Fibroblast of skin of left quadriceps (primary cell): Measurements from ENCODE around the gene GFM2.
"Not testable (repeated sequence)": the region's sequence is repeated elsewhere in the genome, so short reads cannot be mapped to it uniquely, and the experiment has no call there.

Experiments
- DNase-seq, 2 experiments: peaks; one replicate each; pipeline ENCODE4 v3.0.0-alpha.2; 2013; ENCODE audit warnings: low read depth in 2 of 2

The GFM2 gene

GRCh38 chr5:74766849-74767578 lies at the start of gene GFM2, which contains the start of gene NSA2:
Gene GFM2, minus strand, starts transcription at chr5:74767117. Its CDS starts 3,375 bp downstream, at chr5:74763742.
Gene NSA2, plus strand, starts transcription at chr5:74767249. Its CDS starts 112 bp downstream, at chr5:74767361.
- DNase-seq = peak; percentile 85 to 87

GRCh38 chr5:74810915-74811314 lies 44.0 kb upstream of the GFM2 start:
- no peak for DNase-seq

GRCh38 chr5:74801941-74802340 lies 35.0 kb upstream of the GFM2 start:
- DNase-seq = peak in 1 of 2 experiments; percentile 6

- DNase-seq = no peak
Observed at GRCh38 chr5:74801197-74801596, 34.3 kb upstream of the GFM2 start.

- no peak for DNase-seq
Observed at GRCh38 chr5:74798977-74799911, 32.3 kb upstream of the GFM2 start.

GRCh38 chr5:74791669-74792068 lies 24.8 kb upstream of the GFM2 start:
- DNase-seq = not testable (repeated sequence)

- DNase-seq = no peak
Observed at GRCh38 chr5:74787424-74787823, 20.5 kb upstream of the GFM2 start.

GRCh38 chr5:74786851-74787250 lies 19.9 kb upstream of the GFM2 start:
- DNase-seq = no peak

GRCh38 chr5:74778609-74779008 lies 11.7 kb upstream of the GFM2 start:
- no peak for DNase-seq

GRCh38 chr5:74772359-74772758 lies 5.4 kb upstream of the GFM2 start:
- no peak for DNase-seq

GRCh38 chr5:74767579-74767913 lies 629 bp upstream of the GFM2 start:
- peak in 1 of 2 experiments; percentile 13 for DNase-seq

- DNase-seq = peak in 1 of 2 experiments; percentile 8
Observed at GRCh38 chr5:74766418-74766848, 484 bp downstream of the GFM2 start.

- no peak for DNase-seq
Observed at GRCh38 chr5:74765929-74766328, 988 bp downstream of the GFM2 start.

GRCh38 chr5:74765201-74765600 lies 1.7 kb downstream of the GFM2 start:
- DNase-seq = no peak

- no peak for DNase-seq
Observed at GRCh38 chr5:74763504-74763903, 3.4 kb downstream of the GFM2 start.

- DNase-seq = peak; percentile 16 to 20
Observed at GRCh38 chr5:74762599-74762998, 4.3 kb downstream of the GFM2 start.

GRCh38 chr5:74761241-74761640 lies 5.7 kb downstream of the GFM2 start:
- DNase-seq = no peak

- DNase-seq = not testable (repeated sequence)
Observed at GRCh38 chr5:74748742-74749141, 18.2 kb downstream of the GFM2 start.

GRCh38 chr5:74738406-74738805 lies 28.5 kb downstream of the GFM2 start:
- no peak for DNase-seq

GRCh38 chr5:74736759-74737158 lies 30.2 kb downstream of the GFM2 start:
- DNase-seq = no peak

- DNase-seq = no peak
Observed at GRCh38 chr5:74725331-74725730, 41.6 kb downstream of the GFM2 start.

- no peak for DNase-seq
Observed at GRCh38 chr5:74722271-74722670, 44.6 kb downstream of the GFM2 start.

- DNase-seq = no peak
Observed at GRCh38 chr5:74717596-74717995, 49.3 kb downstream of the GFM2 start.
